GM19452 (cell line): Measurements from ENCODE around the gene TTC33.
A peak's percentile ranks its signal among the peaks of the same experiment; 100 is the strongest.

ENCODE experiments used
- ATAC-seq: cut with Tn5 transposase; IDR thresholded peaks from one replicate; pipeline ENCODE4 v1.9.1; 2021; ENCODE audit not compliant: unreplicated experiment

The TTC33 gene

GRCh38 chr5:40489421-40489820, 266.3 kb downstream of the TTC33 start:
- ATAC-seq = no peak

DNA sequence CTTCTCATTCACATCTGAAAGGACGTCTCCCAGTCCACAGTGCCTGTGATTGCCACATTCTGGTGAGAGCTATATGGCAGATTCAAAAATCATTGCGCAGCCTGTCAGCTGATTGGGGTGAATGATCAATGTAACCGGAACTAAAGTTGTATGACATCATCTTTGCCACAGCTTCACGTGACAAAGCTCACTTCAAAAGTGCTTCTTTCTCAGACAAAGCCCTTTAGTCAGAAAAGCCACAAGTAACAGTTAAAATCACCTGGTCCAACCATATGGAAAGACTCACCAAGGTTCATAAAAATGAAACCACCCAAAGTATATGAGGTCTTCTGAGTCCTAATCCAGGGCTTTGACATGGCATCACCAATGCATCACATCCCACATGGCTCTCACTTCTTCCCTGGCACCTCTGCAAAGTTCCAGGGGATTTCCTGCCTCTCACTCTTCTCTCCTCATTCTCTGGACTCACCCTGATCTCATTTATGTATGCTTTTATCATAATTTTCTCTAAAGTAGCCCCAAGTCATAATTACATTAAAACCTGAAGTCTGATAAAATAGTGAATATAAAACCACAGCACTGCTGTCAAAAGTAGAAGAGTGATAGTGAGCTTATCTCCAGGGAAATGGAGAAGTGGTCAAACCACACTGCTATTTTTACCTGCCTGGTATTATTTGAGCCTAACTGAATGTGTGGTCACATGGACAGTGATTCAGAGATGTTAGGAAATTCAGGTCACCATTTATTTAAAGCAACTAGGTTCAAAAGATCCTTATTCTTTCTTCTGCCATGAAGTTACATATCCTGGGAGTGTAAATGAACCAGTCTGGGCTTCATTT, 269.1 kb downstream of the TTC33 start:
- peak; percentile 56 for ATAC-seq

- ATAC-seq = peak; percentile 52
Observed at GRCh38 chr5:40485021-40485998, 270.5 kb downstream of the TTC33 start.

- peak; percentile 36 for ATAC-seq
Observed at GRCh38 chr5:40484495-40484894, 271.3 kb downstream of the TTC33 start.

- no peak for ATAC-seq
Observed at GRCh38 chr5:40483316-40483715, 272.4 kb downstream of the TTC33 start.

GRCh38 chr5:40481241-40481640, 274.5 kb downstream of the TTC33 start:
- no peak for ATAC-seq

DNA sequence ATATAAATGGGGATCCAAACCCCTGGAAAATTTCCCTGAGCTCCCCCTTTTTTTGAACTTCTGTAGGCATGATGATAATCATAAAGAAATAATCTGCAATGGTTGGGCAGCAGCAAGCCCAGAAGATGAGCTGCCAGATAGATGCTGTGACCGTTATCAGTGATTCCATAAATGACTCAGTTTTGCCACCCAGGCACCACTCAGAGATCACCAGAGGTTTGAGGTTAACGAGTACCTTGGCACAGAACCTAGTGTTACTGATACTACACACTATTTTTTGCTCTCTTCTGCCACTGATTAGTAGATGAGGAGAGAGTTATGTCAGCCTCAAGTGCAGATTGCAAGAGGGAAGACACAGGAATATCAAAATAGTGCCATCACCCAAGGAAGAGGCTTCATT, 275.4 kb downstream of the TTC33 start:
- no peak for ATAC-seq

- ATAC-seq = no peak
Observed at GRCh38 chr5:40479939-40480338, 275.8 kb downstream of the TTC33 start.

- ATAC-seq = no peak
Observed at GRCh38 chr5:40478766-40479165, 277.0 kb downstream of the TTC33 start.

- ATAC-seq = no peak
Observed at GRCh38 chr5:40477856-40478546, 277.8 kb downstream of the TTC33 start.

GRCh38 chr5:40475561-40475960, 280.2 kb downstream of the TTC33 start:
- no peak for ATAC-seq

DNA sequence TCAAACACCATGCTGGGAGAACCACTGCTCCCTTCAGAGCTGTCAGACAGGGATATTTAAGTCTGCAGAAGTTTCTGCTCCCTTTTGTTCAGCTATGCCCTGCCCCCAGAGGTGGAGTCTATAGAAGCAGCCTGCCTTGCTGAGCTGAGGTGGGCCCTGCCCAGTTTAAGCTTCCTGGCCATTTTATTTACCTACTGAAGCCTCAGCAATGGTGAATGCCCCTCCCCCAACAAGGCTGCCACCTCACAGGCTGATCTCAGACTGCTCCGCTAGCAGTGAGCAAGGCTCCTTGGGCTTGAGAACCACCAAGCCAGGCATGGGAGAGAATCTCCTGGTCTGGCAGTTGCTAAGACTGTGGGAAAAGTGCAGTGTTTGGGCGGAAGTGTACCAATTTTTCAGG, 281.5 kb downstream of the TTC33 start:
- ATAC-seq = no peak

GRCh38 chr5:40465416-40465815, 290.3 kb downstream of the TTC33 start:
- no peak for ATAC-seq

GRCh38 chr5:40464511-40464910, 291.2 kb downstream of the TTC33 start:
- no peak for ATAC-seq
